HepG2 (cell line): Measurements from ENCODE around the gene LDB2. TPM values are rescaled to one million over a fixed set of nuclear protein-coding genes. Genes with fewer than 3 reads are reported as not detected.

Experiments used
- ATAC-seq: fragments of 200-7000 bp; cut with Tn5 transposase; 3 replicates; pipeline ENCODE4 v1.9.1; 2020; ENCODE audit warnings: mild to moderate bottlenecking, moderate library complexity
- BruUV-seq: library from RNA; stranded (reverse); fragments of 400-500 nt; replicated peaks from 2 replicates; lab custom pipeline; 2021; lab: Mats Ljungman, UMichigan
- CTCF ChIA-PET: fragments of 300-600 bp; formaldehyde crosslinking; extraction: SDS; loops from one replicate; lab custom pipeline; 2021; ENCODE audit warnings: low total read pairs, inconsistent platforms, low intra/inter-chr PET ratio; lab: Yijun Ruan, JAX
- POLR2A ChIA-PET: fragments of 350-600 bp; sonication (Branson Sonifier 250); formaldehyde crosslinking; loops from one replicate; lab custom pipeline; 2020; ENCODE audit warnings: antibody characterized with exemption, inconsistent platforms; lab: Yijun Ruan, JAX
- DNase-seq: peaks from one replicate; pipeline ENCODE4 v3.0.0-alpha.2; 2015; ENCODE audit warnings: low spot score
- FAIRE-seq: peaks from 3 replicates; lab custom pipeline; 2011; peaks lifted over from hg19 to GRCh38; lab: Jason Lieb, UNC
- H2AFZ ChIP-seq: one replicate; pipeline ENCODE4 v1.6.1; 2011; ENCODE audit warnings: low read length, inconsistent platforms
- H3K27ac ChIP-seq: fragments of 300-600 bp; 3 replicates; pipeline ENCODE4 v1.8.0; 2011; ENCODE audit warnings: mixed run types, mild to moderate bottlenecking, mixed read lengths, low read length, inconsistent platforms; ENCODE audit not compliant: insufficient read depth; ENCODE audit errors: extremely low read length
- H3K27me3 ChIP-seq, 2 experiments: fragments of 200-600 bp in 1 of 2; 2 replicates in 1 of 2; 3 replicates in 1 of 2; pipeline versions ENCODE4 v1.6.0 to v1.8.0; 2011; ENCODE audit warnings: low read length in 2 of 2, mild to moderate bottlenecking in 2 of 2, moderate library complexity in 2 of 2, inconsistent platforms in 1 of 2; ENCODE audit not compliant: insufficient read depth in 2 of 2, control insufficient read depth in 1 of 2
- H3K36me3 ChIP-seq, 2 experiments: fragments of 200-600 bp in 1 of 2; replicated peaks in 1 of 2; 2 replicates in 1 of 2; 3 replicates in 1 of 2; pipeline versions ENCODE4 v1.5.1 to v1.8.0; 2011; ENCODE audit warnings: low read length in 2 of 2, inconsistent platforms in 1 of 2; ENCODE audit not compliant: insufficient read depth in 2 of 2, control insufficient read depth in 1 of 2
- H3K4me1 ChIP-seq: 2 replicates; pipeline ENCODE4 v1.5.1; 2012; ENCODE audit warnings: low read length, inconsistent platforms; ENCODE audit not compliant: insufficient read depth
- H3K4me2 ChIP-seq: 2 replicates; pipeline ENCODE4 v1.6.0; 2011; ENCODE audit warnings: low read depth, low read length, inconsistent platforms
- H3K4me3 ChIP-seq, 3 experiments: fragments of 200-600 bp in 1 of 3; sonication (generic), shearing (Covaris generic) in 1 of 3; replicated peaks in 1 of 3; 2 replicates each; pipeline ENCODE4 v1.5.1; 2011 to 2016; ENCODE audit warnings: low read length in 3 of 3, inconsistent platforms in 2 of 3, low read depth in 2 of 3, mild to moderate bottlenecking in 2 of 3, control low read depth in 1 of 3, mixed read lengths in 1 of 3; ENCODE audit not compliant: insufficient read depth in 1 of 3
- H3K79me2 ChIP-seq: one replicate; pipeline ENCODE4 v1.6.1; 2011; ENCODE audit warnings: low read length, inconsistent platforms; ENCODE audit not compliant: insufficient read depth
- H3K9ac ChIP-seq: 2 replicates; pipeline ENCODE4 v1.6.0; 2011; ENCODE audit warnings: mild to moderate bottlenecking, low read depth, low read length, inconsistent platforms; ENCODE audit not compliant: insufficient read depth
- H3K9me3 ChIP-seq: 2 replicates; pipeline ENCODE4 v1.5.1; 2012; ENCODE audit warnings: mild to moderate bottlenecking, low read length
- H4K20me1 ChIP-seq: 2 replicates; pipeline ENCODE4 v1.6.0; 2011; ENCODE audit warnings: inconsistent platforms, mild to moderate bottlenecking, low read length, moderate library complexity; ENCODE audit not compliant: insufficient read depth
- CBX5 ChIP-seq: sonication (generic); formaldehyde crosslinking; IDR thresholded peaks from 2 replicates; pipeline ENCODE4 v1.4.0; 2020; ENCODE audit warnings: missing genetic modification reagents, borderline replicate concordance
- EEA1 ChIP-seq: sonication (generic); formaldehyde crosslinking; IDR thresholded peaks from 2 replicates; pipeline ENCODE4 v1.5.1; 2020; ENCODE audit warnings: mild to moderate bottlenecking, missing genetic modification reagents, borderline replicate concordance
- FOSL2 ChIP-seq: sonication (generic); formaldehyde crosslinking; IDR thresholded peaks from 2 replicates; pipeline ENCODE4 v1.4.0; 2020; ENCODE audit warnings: missing genetic modification reagents
- HNF1A ChIP-seq, 2 experiments: sonication (generic) in 1 of 2; formaldehyde crosslinking in 1 of 2; IDR thresholded peaks; 2 replicates each; pipeline versions ENCODE4 v1.4.0 to v1.6.1; 2016 to 2020; ENCODE audit warnings: borderline replicate concordance in 1 of 2, low read depth in 1 of 2, mild to moderate bottlenecking in 1 of 2, missing genetic modification reagents in 1 of 2
- MEF2D ChIP-seq: sonication (generic); formaldehyde crosslinking; IDR thresholded peaks from 2 replicates; pipeline ENCODE4 v1.5.1; 2020; ENCODE audit warnings: mild to moderate bottlenecking, missing genetic modification reagents
- NR3C1 ChIP-seq: sonication (generic); formaldehyde crosslinking; IDR thresholded peaks from 2 replicates; pipeline ENCODE4 v1.4.0; 2020; ENCODE audit warnings: missing genetic modification reagents
- PHF8 ChIP-seq: sonication (generic); formaldehyde crosslinking; IDR thresholded peaks from 2 replicates; pipeline ENCODE4 v1.5.0; 2020; ENCODE audit warnings: missing genetic modification reagents
- RNF219 ChIP-seq: sonication (generic); formaldehyde crosslinking; IDR thresholded peaks from 2 replicates; pipeline ENCODE4 v1.5.0; 2020; ENCODE audit warnings: mild to moderate bottlenecking, missing genetic modification reagents
- SIN3B ChIP-seq: fragments of 150-350 bp; IDR thresholded peaks from 2 replicates; pipeline ENCODE4 v1.6.1; 2014; ENCODE audit warnings: low read length
- ZKSCAN8 ChIP-seq: IDR thresholded peaks from 2 replicates; pipeline ENCODE4 v1.6.1; 2016; ENCODE audit warnings: borderline replicate concordance, missing genetic modification reagents, missing compliant biosample characterization
- ZSCAN29 ChIP-seq: sonication (generic); formaldehyde crosslinking; conservative IDR thresholded peaks from 2 replicates; pipeline ENCODE4 v1.4.0; 2020; ENCODE audit warnings: mild to moderate bottlenecking, missing genetic modification reagents
- WGBS: methylation state at CpG from one replicate; pipeline ENCODE4 v1.1.6; 2017; ENCODE audit warnings: low lambda C conversion rate; 5-methylcytosine and 5-hydroxymethylcytosine counted together
- in situ Hi-C: cut with HindIII; loops from 2 replicates; pipeline ENCODE4 v1.10.0; 2017; ENCODE audit warnings: low pct_unique_long_range_greater_than_20kb; ENCODE audit not compliant: extremely low pct_ligation_motif_present
- intact Hi-C: fragments of 100-400 bp; cut with micrococcal nuclease; formaldehyde crosslinking; loops from one replicate; pipeline ENCODE4 v1.10.0; 2022; ENCODE audit not compliant: unreplicated experiment
- polyA plus RNA-seq, 8 experiments: library from polyadenylated mRNA; depleted of rRNA in 3 of 8; stranded (reverse) in 7 of 8; unstranded in 1 of 8; fragments of >200 nt; fragmentation: Illumina TruSeq in 4 of 8; extraction: Trizol in 4 of 8; gene quantifications; 2 replicates each; pipeline versions ENCODE4 v1.2.1 to v1.2.3, GENCODE V29; 2011 to 2016; ENCODE audit warnings: low read depth in 4 of 8, missing spikeins in 1 of 8, mixed read lengths in 1 of 8; ENCODE audit not compliant: insufficient read depth in 1 of 8
- total RNA-seq, 5 experiments: library from RNA; depleted of rRNA; stranded (reverse); fragments of >200 nt; fragmentation: Illumina TruSeq; extraction: Trizol; gene quantifications; 2 replicates each; pipeline ENCODE4 v1.2.3, GENCODE V29; 2016; ENCODE audit warnings: low read depth in 1 of 5
- TF ChIP-seq, protein P1 (sequence below): sonication (generic); formaldehyde crosslinking; conservative IDR thresholded peaks from 2 replicates; pipeline ENCODE4 v1.5.0; 2020; ENCODE audit warnings: missing genetic modification reagents

Gene LDB2
- total and polyA plus RNA-seq, 2 of the 13 experiments (the other 11 are each of a cell fraction or from before 2014, with no cell fraction given) = not detected

GRCh38 chr4:16693641-16694040, 204.8 kb downstream of the LDB2 start:
- no peak overlapping the region for H3K4me2 ChIP-seq
- ChIA-PET CTCF (no interaction called here), POLR2A (no interaction called here)
- no peak for FAIRE-seq
- no peak overlapping the region for H3K9ac ChIP-seq
- in situ Hi-C loops = no loop called here
- H3K36me3 ChIP-seq = no peaks in the 10 kb centered on the region
- intact Hi-C loops = no loop called here
- H3K4me3 ChIP-seq = no peak overlapping the region
- H4K20me1 ChIP-seq = no peaks in the 10 kb centered on the region
- no peaks in the 10 kb centered on the region for H3K9me3 ChIP-seq
- BruUV-seq = no TSS peak
- no peaks in the 10 kb centered on the region for H3K79me2 ChIP-seq
- no peak overlapping the region for H2AFZ ChIP-seq
- H3K27me3 ChIP-seq = no peaks in the 10 kb centered on the region
- no peak overlapping the region for H3K27ac ChIP-seq
- no peak for ATAC-seq
- 37% methylated on average over 3 of the region's 3 CpGs for WGBS
- no peak for TF ChIP-seq SIN3B
- TF ChIP-seq NR3C1 (CRISPR knock-in tag) = no peak
- no peak for TF ChIP-seq RNF219 (CRISPR knock-in tag)
- TF ChIP-seq, protein P1, sequence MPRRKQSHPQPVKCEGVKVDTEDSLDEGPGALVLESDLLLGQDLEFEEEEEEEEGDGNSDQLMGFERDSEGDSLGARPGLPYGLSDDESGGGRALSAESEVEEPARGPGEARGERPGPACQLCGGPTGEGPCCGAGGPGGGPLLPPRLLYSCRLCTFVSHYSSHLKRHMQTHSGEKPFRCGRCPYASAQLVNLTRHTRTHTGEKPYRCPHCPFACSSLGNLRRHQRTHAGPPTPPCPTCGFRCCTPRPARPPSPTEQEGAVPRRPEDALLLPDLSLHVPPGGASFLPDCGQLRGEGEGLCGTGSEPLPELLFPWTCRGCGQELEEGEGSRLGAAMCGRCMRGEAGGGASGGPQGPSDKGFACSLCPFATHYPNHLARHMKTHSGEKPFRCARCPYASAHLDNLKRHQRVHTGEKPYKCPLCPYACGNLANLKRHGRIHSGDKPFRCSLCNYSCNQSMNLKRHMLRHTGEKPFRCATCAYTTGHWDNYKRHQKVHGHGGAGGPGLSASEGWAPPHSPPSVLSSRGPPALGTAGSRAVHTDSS = no peak
- TF ChIP-seq HNF1A (IDR thresholded peaks at IDR 0.05; ENCODE audit: low read depth) = no peak
- TF ChIP-seq HNF1A (CRISPR knock-in tag; IDR thresholded peaks at IDR 0.05; ENCODE audit: borderline replicate concordance) = no peak
- TF ChIP-seq CBX5 = no peak
- TF ChIP-seq MEF2D (CRISPR knock-in tag) = no peak
- no peak for TF ChIP-seq ZSCAN29 (CRISPR knock-in tag)
- TF ChIP-seq FOSL2 (CRISPR knock-in tag) = no peak
- TF ChIP-seq PHF8 (CRISPR knock-in tag) = no peak
- no peak for TF ChIP-seq ZKSCAN8 (CRISPR knock-in tag)
- TF ChIP-seq EEA1 (CRISPR knock-in tag) = no peak
- TF ChIP-seq, all 625 proteins: peak for 0
- DNase-seq = no peak
- no peaks in the 10 kb centered on the region for H3K4me1 ChIP-seq
